Stimulated activated CD8-positive, alpha-beta memory T cell treated with anti-CD3 and anti-CD28 coated beads, Interleukin-15, amount 100 ng/mL, for 1 hour (primary cell): ENCODE results near the gene ZBTB2.

Experiments used
- DNase-seq: peaks from one replicate; pipeline ENCODE4 v3.0.0-alpha.2; 2020; ENCODE audit warnings: low read depth

The ZBTB2 gene, protein sequence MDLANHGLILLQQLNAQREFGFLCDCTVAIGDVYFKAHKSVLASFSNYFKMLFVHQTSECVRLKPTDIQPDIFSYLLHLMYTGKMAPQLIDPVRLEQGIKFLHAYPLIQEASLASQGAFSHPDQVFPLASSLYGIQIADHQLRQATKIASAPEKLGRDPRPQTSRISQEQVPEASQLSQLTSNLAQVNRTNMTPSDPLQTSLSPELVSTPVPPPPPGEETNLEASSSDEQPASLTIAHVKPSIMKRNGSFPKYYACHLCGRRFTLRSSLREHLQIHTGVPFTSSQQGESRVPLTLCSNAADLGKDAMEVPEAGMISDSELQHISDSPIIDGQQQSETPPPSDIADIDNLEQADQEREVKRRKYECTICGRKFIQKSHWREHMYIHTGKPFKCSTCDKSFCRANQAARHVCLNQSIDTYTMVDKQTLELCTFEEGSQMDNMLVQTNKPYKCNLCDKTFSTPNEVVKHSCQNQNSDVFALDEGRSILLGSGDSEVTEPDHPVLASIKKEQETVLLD

DNA sequence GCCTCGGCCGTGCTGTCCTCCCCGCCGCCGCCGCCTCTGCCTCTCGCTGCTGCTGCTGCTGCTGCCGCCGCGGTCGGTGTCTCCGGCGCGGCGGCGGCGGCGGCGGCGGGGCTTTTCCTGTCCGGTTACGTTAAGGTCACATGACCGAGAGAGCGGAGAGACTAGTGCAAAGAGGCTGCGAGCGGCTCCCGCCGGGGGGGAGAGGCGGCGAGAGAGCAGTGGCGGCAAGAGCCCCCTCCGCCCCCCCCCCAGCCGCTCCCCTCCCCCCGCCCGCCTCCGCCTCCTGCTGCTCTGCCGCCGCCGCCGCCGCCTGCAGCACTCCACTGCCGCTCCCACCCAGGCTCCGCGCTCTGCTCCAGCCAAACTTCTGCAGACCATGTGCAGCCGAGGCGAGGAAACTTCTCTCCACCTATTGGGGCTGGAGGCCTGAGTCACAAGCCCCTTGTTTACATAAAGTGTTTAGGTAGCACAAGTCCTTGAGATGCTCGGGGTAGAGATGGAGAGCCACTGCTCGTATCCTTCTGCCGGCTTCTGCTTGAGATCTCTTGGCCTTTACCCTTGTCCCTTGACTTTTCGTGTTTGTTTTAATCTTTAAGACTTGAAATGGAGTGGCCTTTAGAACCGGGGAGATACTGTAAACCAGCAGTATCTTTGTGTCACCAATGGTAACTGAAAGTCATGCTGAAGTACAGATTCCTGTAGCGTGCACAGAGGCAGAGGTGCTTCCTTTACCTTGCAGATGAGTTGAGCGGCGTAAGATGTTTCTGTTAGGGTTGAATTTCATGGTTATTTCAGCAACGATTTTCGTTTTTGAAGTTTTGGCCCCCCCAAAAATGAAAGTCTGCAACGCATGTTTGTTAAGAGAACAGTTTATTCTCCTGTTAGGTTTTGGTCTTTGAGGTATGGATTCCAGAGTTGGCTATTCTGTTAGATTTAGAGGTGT is at the start of gene ZBTB2:
Gene ZBTB2, minus strand, starts transcription at position 89 of the 943 bp plus-strand sequence. CDS start 17,922 bp downstream, outside the sequence.
- peak; percentile 29 for DNase-seq

DNA sequence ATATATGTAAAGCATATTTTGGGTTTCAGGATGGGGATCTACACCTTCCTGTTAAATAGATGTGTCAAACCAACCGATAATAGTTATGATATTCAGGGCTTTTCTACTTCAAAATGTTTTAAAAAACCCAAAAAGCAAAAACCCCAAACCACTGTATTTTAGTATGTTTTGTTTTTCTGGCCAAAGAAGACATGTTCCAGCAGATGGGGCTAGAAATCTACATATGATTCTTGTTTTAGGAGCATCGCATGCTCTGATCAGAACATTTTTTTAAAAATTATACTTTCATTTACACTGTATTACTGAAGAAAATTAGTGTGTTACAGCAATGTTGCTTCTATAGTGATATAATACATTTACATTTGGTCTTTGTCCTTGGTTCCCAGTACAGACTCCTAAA is 49.6 kb upstream of the ZBTB2 start:
- no peak for DNase-seq

DNA sequence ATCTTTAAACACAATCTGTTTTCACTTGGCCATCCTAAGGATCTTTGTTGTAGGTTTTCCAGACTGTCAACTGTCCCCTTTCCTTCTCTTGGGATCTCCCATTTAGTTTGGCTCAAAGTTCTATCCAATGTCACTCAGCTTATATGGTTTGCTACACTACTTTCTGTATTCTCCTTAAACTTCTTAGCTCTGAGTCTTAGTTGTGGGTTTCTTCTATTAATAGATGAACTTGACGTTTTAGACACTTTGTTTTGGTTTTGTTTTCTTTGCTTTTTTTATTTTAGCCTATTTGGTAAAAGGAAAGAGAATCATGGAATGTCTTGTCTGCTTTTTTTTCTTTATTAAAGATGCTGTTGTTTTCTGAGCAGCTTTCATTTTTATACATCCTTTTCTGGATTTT is 49.1 kb upstream of the ZBTB2 start:
- DNase-seq: no peak

GRCh38 chr6:151437401-151437800 is 46.0 kb upstream of the ZBTB2 start:
- no peak for DNase-seq

DNA sequence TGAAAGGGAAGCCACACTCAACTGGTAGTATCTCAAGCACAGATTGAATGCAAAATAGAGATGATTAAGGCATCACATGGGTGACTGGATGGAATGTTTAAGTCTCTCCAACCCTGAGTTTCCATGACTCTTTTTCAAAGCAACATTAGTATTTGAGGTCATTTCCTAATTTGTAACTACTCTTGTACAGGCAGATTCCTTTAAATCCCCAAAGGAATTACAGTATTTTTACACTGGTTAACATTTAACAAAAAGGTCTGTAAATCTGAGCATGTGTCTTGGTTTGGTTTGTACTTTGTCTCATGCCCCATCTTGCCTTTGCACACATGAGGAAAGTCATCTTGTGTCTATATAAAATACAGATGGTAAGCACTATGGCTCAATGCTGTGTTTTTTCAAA is 45.4 kb upstream of the ZBTB2 start:
- no peak for DNase-seq

GRCh38 chr6:151436300-151436699 is 44.9 kb upstream of the ZBTB2 start:
- no peak for DNase-seq

DNA sequence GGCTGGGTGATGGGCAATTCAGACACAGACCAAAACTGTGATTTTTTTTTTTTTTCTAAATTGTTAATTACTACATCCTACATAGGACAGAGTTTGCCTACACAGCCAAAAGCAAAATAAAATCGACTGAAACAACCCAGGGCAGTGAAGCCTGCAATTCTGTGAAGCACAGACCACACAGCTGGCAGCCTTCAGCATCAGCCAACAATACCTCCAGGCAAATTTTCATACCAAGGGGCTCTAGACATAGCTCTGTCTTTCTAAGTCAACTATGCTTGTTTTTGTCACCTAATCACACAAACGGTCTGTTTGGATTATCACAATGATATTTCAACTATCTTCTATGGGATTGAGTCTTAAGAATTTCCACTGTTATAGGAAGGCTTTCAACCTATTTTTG is 43.0 kb upstream of the ZBTB2 start:
- no peak for DNase-seq

DNA sequence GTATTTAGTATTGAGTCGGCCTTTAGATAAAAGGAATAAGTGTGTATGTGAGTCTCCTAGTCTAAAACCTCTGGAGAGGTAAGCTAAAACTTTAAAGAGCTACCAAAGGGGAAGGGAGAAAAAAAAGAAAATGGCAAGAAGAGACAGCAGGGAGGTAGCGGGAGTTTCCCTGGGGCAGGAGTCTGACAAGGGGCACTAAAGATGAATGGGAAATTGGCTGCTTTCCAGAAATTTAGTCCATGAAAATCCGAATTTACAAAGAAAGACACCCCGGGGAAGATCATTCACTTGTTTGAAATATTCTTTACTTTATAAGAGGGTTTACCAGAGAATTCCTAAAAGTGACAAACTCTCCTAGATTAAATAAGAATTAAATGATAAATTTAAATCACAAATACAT is 41.3 kb upstream of the ZBTB2 start:
- DNase-seq: no peak

DNA sequence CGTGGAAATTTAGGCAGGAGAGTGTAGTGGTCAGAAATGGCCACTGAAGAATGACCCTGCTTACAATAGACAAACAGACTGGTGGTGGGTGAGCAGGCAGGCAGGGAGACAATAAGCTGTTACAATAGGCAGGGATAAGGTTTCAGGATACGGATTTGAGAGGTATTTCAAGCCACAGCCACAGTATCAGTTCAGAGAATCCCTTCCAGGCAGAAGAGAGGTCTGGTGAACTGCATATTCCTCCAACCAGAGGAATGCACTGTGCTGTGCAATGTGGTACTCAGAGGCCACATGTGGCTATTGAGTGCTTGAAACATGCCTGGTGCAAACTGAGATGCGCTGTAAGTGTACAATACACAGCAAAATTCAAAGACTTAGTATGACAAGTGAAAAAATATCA is 40.0 kb upstream of the ZBTB2 start:
- no peak for DNase-seq

DNA sequence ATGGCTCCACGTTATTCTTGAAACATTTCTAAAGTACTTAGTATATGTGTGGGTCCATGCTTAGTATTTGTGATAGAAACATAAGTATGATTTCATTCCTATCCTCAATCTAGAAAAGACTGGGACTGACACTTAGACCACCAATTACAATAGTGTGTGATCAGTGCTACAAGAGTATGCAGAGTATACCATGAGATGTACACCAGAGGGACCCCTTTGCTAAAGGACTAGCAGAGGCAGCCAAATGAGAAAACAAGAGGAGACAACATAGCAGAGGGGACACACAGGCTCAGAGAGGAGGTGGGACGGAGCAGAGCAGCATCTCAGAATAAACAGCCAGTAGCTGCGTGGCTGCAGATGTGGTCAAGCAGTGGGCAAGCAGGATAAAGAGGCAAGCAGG is 39.5 kb upstream of the ZBTB2 start:
- DNase-seq: no peak

DNA sequence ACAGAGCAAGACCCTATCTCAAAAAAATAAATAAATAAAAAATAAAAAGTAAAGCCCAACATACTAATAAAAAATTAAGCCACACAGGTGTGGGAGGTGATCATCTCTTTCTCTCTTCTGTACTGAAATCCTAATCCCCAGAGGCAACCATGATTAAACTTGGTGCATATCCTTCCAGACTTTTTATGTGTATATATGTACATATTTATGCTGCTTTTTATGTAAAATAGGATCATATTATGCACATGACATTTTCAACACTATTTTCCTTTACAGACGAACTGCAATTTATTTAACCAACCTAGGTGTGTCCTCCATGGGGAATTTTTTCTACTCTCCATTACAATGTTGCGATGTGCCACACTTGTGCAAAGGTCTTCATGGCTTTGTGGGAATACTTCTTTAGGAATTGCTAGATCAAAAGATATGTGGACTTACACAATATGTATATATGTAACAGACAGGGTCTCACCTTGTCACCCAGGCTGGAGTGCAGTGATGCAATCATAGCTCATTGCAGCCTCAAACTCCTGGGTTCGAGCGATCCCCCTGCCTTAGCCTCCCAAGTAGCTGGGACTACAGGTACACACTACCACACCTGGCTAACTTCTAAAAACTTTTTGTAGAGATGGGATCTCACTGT is 36.9 kb upstream of the ZBTB2 start:
- no peak for DNase-seq

DNA sequence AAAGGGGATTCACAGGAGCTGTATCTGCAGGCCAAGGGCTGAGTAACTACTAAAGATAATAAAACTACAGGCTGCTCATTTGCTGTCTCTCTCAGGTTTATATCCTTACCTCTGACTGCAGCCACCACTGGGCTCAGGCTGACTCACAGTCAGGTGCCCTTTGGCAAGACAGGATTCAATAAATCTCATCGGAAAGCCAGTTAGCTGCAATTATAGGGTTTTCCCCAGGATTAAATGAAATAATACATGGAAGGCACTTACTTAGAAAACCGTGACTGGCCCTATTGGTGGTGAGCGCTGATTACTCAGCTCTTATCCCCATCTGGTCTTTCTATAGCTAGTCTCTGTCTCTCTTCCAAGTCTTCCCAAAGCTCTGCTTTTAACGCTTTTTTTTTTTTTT is 34.2 kb upstream of the ZBTB2 start:
- DNase-seq: no peak

GRCh38 chr6:151422981-151423380 is 31.6 kb upstream of the ZBTB2 start:
- DNase-seq: no peak

DNA sequence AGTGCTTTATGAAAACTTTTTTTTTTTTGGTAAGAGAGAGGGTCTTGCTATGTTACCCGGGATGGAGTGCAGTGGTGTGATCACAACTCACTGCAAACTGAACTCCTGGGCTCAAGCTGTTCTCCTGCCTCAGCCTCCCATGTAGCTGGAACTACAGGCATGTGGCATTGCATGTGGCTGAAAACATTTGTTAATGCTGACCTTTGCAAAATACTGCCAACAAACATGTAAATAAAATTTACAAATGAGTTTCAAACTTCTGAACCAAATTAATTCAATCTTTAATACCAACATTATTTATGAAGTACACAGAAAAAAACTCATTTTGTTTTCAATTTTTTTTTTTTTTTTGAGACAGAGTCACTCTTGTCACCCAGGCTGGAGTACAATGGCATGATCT is 26.1 kb upstream of the ZBTB2 start:
- DNase-seq: no peak

GRCh38 chr6:151414641-151415260 is 23.4 kb upstream of the ZBTB2 start:
- DNase-seq: no peak

- peak; percentile 32 for DNase-seq
Observed at GRCh38 chr6:151413372-151414145, 22.2 kb upstream of the ZBTB2 start.

GRCh38 chr6:151412909-151413308 is 21.6 kb upstream of the ZBTB2 start:
- no peak for DNase-seq

DNA sequence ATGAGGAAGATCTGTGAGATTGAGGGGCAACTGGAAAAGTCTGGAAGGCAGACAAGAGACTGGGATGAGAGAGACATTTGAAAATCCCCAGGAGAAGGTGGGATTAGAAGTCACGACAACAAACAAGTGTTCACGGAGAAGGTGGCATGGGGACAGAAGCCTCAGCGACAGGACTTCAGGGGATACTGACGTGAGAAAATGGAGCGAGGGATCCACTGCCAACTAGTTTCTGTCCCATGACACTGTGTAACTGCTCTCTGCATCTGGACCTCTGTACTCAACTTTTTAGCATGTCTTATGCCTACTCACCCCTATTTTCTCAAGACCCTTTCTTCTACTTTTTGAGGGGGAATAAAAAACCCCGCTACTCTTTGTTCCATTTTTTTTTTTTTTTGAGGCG is 18.3 kb upstream of the ZBTB2 start:
- no peak for DNase-seq

DNA sequence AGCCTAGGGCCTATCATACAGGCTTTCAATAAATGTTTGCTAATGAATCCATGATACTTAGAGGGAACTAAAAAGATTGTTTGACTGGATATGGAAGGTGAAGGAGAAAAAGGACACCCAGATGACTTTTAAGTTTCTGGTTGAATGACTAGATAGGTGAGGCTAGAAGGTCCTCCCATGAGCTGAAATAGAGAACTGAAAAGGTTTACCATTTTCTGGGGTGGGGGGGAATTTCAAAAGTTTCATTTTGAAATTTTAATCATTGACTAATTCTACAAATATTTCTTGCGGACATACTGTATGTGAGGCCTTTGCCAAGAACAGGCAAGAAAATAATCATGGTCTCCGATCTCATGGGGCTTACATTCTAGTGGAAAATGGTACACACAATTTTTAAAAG is 17.9 kb upstream of the ZBTB2 start:
- no peak for DNase-seq

DNA sequence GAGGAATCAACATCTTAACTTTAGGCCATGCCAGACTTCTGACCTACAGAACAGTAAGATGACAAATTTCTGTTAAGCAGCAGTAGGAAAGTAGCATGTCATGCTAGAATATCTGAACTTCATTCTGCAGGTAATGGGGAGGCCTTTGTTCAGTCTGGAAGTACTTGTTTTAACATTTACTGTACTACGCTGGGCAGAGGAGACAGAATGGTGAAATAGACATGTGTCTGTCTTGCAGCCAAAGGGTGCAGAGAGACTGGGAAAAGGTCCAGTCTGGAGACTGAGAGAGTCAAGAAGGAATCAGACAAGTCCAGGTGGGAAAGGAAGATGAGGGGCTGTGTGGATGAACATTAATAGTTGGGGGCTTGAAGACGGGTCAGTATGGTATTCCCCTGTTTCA is 17.5 kb upstream of the ZBTB2 start:
- no peak for DNase-seq

GRCh38 chr6:151403919-151404308 is 12.6 kb upstream of the ZBTB2 start:
- no peak for DNase-seq
